Duodenal mucosa (tissue), 2 donors: ENCODE measurements around the gene TAAR1.
"Not testable (repeated sequence)": the region's sequence is repeated elsewhere in the genome, so short reads cannot be mapped to it uniquely, and the experiment has no call there.

Source experiments
- H3K27ac ChIP-seq: one replicate; pipeline ENCODE4 v1.7.0; 2013; ENCODE audit warnings: low read depth, low read length
- H3K27me3 ChIP-seq, 2 donors: one replicate each; pipeline ENCODE4 v1.7.0; 2013; ENCODE audit warnings: low read length in 2 of 2, control low read depth in 1 of 2; ENCODE audit not compliant: insufficient read depth in 2 of 2, control insufficient read depth in 1 of 2
- H3K36me3 ChIP-seq, 2 donors: one replicate each; pipeline ENCODE4 v1.7.0; 2013; ENCODE audit warnings: low read length in 2 of 2, control low read depth in 1 of 2; ENCODE audit not compliant: insufficient read depth in 2 of 2, control insufficient read depth in 1 of 2
- H3K4me1 ChIP-seq, 2 donors: one replicate each; pipeline ENCODE4 v1.7.0; 2013; ENCODE audit warnings: low read length in 2 of 2, control low read depth in 1 of 2; ENCODE audit not compliant: insufficient read depth in 2 of 2, control insufficient read depth in 1 of 2
- H3K4me3 ChIP-seq, 2 donors: one replicate each; pipeline ENCODE4 v1.7.0; 2013; ENCODE audit warnings: low read length in 2 of 2, low read depth in 1 of 2
- H3K9ac ChIP-seq, 2 donors: one replicate each; pipeline ENCODE4 v1.7.0; 2013; ENCODE audit warnings: low read length in 2 of 2, low read depth in 1 of 2
- H3K9me3 ChIP-seq, 2 donors: one replicate each; pipeline ENCODE4 v1.7.0; 2013; ENCODE audit warnings: low read length in 2 of 2, control low read depth in 1 of 2; ENCODE audit not compliant: control insufficient read depth in 1 of 2

The TAAR1 gene

GRCh38 chr6:132664309-132665034 lies 5.5 kb upstream of the TAAR1 start:
- H3K36me3 ChIP-seq: no peaks in the 10 kb centered on the region
- no peak overlapping the region for H3K27ac ChIP-seq
- H3K9me3 ChIP-seq: peaks cover 0 to 3% of the 10 kb centered on the region in 2 donors
- no peak overlapping the region for H3K9ac ChIP-seq
- no peaks in the 10 kb centered on the region for H3K4me1 ChIP-seq
- no peak overlapping the region for H3K4me3 ChIP-seq
- no peaks in the 10 kb centered on the region for H3K27me3 ChIP-seq

GRCh38 chr6:132663661-132664060 lies 4.7 kb upstream of the TAAR1 start:
- Histone ChIP-seq H3K4me3 (no peak overlapping the region), H3K9ac (no peak overlapping the region), H3K9me3 (peaks cover 0 to 3% of the 10 kb centered on the region in 2 donors), H3K27me3 (no peaks in the 10 kb centered on the region), H3K36me3 (no peaks in the 10 kb centered on the region), H3K4me1 (no peaks in the 10 kb centered on the region), H3K27ac (no peak overlapping the region)

GRCh38 chr6:132661906-132662305 lies 2.9 kb upstream of the TAAR1 start:
- Histone ChIP-seq H3K27me3 (no peaks in the 10 kb centered on the region), H3K4me3 (no peak overlapping the region), H3K36me3 (no peaks in the 10 kb centered on the region), H3K9me3 (peaks cover 0 to 3% of the 10 kb centered on the region in 2 donors), H3K27ac (no peak overlapping the region), H3K4me1 (no peaks in the 10 kb centered on the region), H3K9ac (no peak overlapping the region)

- no peak overlapping the region for H3K27ac ChIP-seq
- no peaks in the 10 kb centered on the region for H3K27me3 ChIP-seq
- H3K9me3 ChIP-seq: no peaks in the 10 kb centered on the region
- H3K4me3 ChIP-seq: no peak overlapping the region
- no peak overlapping the region for H3K9ac ChIP-seq
- H3K36me3 ChIP-seq: no peaks in the 10 kb centered on the region
- H3K4me1 ChIP-seq: peaks cover 0 to 6% of the 10 kb centered on the region in 2 donors
These were observed 7.9 kb downstream of the TAAR1 start for GRCh38 chr6:132651062-132651461.

- peaks cover 0 to 6% of the 10 kb centered on the region in 2 donors for H3K4me1 ChIP-seq
- H3K9ac ChIP-seq: no peak overlapping the region
- no peaks in the 10 kb centered on the region for H3K36me3 ChIP-seq
- no peak overlapping the region for H3K4me3 ChIP-seq
- no peaks in the 10 kb centered on the region for H3K27me3 ChIP-seq
- H3K27ac ChIP-seq: no peak overlapping the region
- no peaks in the 10 kb centered on the region for H3K9me3 ChIP-seq
These were observed 8.6 kb downstream of the TAAR1 start for GRCh38 chr6:132650429-132650828.

- Histone ChIP-seq H3K27ac (no peak overlapping the region), H3K4me3 (no peak overlapping the region), H3K36me3 (no peaks in the 10 kb centered on the region), H3K9ac (no peak overlapping the region), H3K27me3 (no peaks in the 10 kb centered on the region), H3K4me1 (peaks cover 0 to 6% of the 10 kb centered on the region in 2 donors), H3K9me3 (no peaks in the 10 kb centered on the region)
These were observed 10.2 kb downstream of the TAAR1 start for GRCh38 chr6:132648828-132649227.

GRCh38 chr6:132648356-132648755 lies 10.6 kb downstream of the TAAR1 start:
- Histone ChIP-seq H3K9ac (no peak overlapping the region), H3K27me3 (no peaks in the 10 kb centered on the region), H3K36me3 (no peaks in the 10 kb centered on the region), H3K4me1 (peaks cover 0 to 6% of the 10 kb centered on the region in 2 donors), H3K9me3 (no peaks in the 10 kb centered on the region), H3K27ac (no peak overlapping the region), H3K4me3 (no peak overlapping the region)

GRCh38 chr6:132643547-132643946 lies 15.4 kb downstream of the TAAR1 start:
- Histone ChIP-seq H3K27me3 (no peaks in the 10 kb centered on the region), H3K4me3 (no peak overlapping the region), H3K9me3 (no peaks in the 10 kb centered on the region), H3K36me3 (no peaks in the 10 kb centered on the region), H3K4me1 (peaks cover 0 to 3% of the 10 kb centered on the region in 2 donors), H3K9ac (no peak overlapping the region), H3K27ac (no peak overlapping the region)

- H3K4me3 ChIP-seq, H3K36me3 ChIP-seq, H3K4me1 ChIP-seq, H3K9me3 ChIP-seq, H3K9ac ChIP-seq, H3K27ac ChIP-seq, H3K27me3 ChIP-seq: not testable (repeated sequence)
These were observed 21.8 kb downstream of the TAAR1 start for GRCh38 chr6:132637135-132637534.

- H3K36me3 ChIP-seq, H3K9me3 ChIP-seq, H3K4me3 ChIP-seq, H3K4me1 ChIP-seq, H3K27ac ChIP-seq, H3K9ac ChIP-seq, H3K27me3 ChIP-seq: not testable (repeated sequence)
These were observed 23.1 kb downstream of the TAAR1 start for GRCh38 chr6:132635906-132636305.
